DOHH2 (cell line): Measurements from ENCODE around the gene TPH2.

Source experiments
- H3F3A ChIP-seq: fragments of 200-600 bp; sonication (generic), shearing (Covaris generic); 2 replicates; pipeline ENCODE4 v1.6.0; 2016; ENCODE audit warnings: antibody characterized with exemption, mild to moderate bottlenecking; ENCODE audit not compliant: control insufficient read depth, insufficient read depth
- H3K27ac ChIP-seq: fragments of 200-600 bp; sonication (generic); 2 replicates; pipeline ENCODE4 v1.5.1; 2014; ENCODE audit warnings: low read depth, mild to moderate bottlenecking, low read length, moderate library complexity
- H3K27me3 ChIP-seq: fragments of 200-600 bp; sonication (generic); 2 replicates; pipeline ENCODE4 v1.6.1; 2014; ENCODE audit warnings: mild to moderate bottlenecking, low read length, mixed read lengths; ENCODE audit not compliant: control insufficient read depth
- H3K36me3 ChIP-seq: fragments of 200-600 bp; sonication (generic); 2 replicates; pipeline ENCODE4 v1.6.1; 2014; ENCODE audit warnings: mild to moderate bottlenecking, low read length, moderate library complexity, mixed read lengths; ENCODE audit not compliant: control insufficient read depth
- H3K4me1 ChIP-seq: fragments of 200-600 bp; sonication (generic); 2 replicates; pipeline ENCODE4 v1.6.1; 2014; ENCODE audit warnings: mild to moderate bottlenecking, low read length, mixed read lengths; ENCODE audit not compliant: control insufficient read depth
- H3K4me2 ChIP-seq: fragments of 200-600 bp; sonication (generic); 2 replicates; pipeline ENCODE4 v1.6.0; 2014; ENCODE audit warnings: mild to moderate bottlenecking, low read length, moderate library complexity
- H3K4me3 ChIP-seq: fragments of 200-600 bp; sonication (generic); 2 replicates; pipeline ENCODE4 v1.5.1; 2014; ENCODE audit warnings: mild to moderate bottlenecking, low read length, mixed read lengths
- H3K79me2 ChIP-seq: fragments of 200-600 bp; sonication (generic); 2 replicates; pipeline ENCODE4 v1.6.1; 2014; ENCODE audit warnings: mild to moderate bottlenecking, low read length, mixed read lengths; ENCODE audit not compliant: control insufficient read depth
- H3K9me2 ChIP-seq: fragments of 200-600 bp; sonication (generic); replicated peaks from 2 replicates; pipeline ENCODE4 v1.6.1; 2014; ENCODE audit warnings: mild to moderate bottlenecking, low read length, mixed read lengths; ENCODE audit not compliant: control insufficient read depth
- H3K9me3 ChIP-seq: fragments of 200-600 bp; sonication (generic); 2 replicates; pipeline ENCODE4 v1.6.1; 2014; ENCODE audit warnings: antibody characterized with exemption, low read length, mixed read lengths; ENCODE audit not compliant: control insufficient read depth, insufficient read depth
- H4K20me1 ChIP-seq: fragments of 200-600 bp; sonication (generic); 2 replicates; pipeline ENCODE4 v1.6.0; 2014; ENCODE audit warnings: low read depth, mild to moderate bottlenecking, antibody characterized with exemption, low read length, moderate library complexity; ENCODE audit not compliant: control insufficient read depth, insufficient read depth
- CTCF ChIP-seq: fragments of 200-600 bp; sonication (generic); IDR thresholded peaks from one replicate; pipeline ENCODE4 v1.5.1; 2014; ENCODE audit warnings: antibody characterized with exemption, mild to moderate bottlenecking, low read depth, low read length; ENCODE audit not compliant: poor library complexity, severe bottlenecking
- EZH2phosphoT487 ChIP-seq: fragments of 200-600 bp; sonication (generic); IDR thresholded peaks from 2 replicates; pipeline ENCODE4 v1.6.1; 2017; ENCODE audit warnings: borderline replicate concordance, mild to moderate bottlenecking, antibody characterized with exemption, low read length, moderate library complexity, mixed read lengths

Gene TPH2

GRCh38 chr12:71981149-71981548 is 42.5 kb downstream of the TPH2 start:
- Histone ChIP-seq H3K4me3 (no peak overlapping the region), H3K27me3 (no peaks in the 10 kb centered on the region; the same call in 1 of the 2 replicates), H3K27ac (no peak overlapping the region), H3K4me2 (no peak overlapping the region), H3K79me2 (no peaks in the 10 kb centered on the region), H3K9me3 (no peaks in the 10 kb centered on the region), H4K20me1 (no peaks in the 10 kb centered on the region), H3K36me3 (no peaks in the 10 kb centered on the region), H3K4me1 (no peaks in the 10 kb centered on the region), H3K9me2 (no peaks in the 10 kb centered on the region), H3F3A (no peaks in the 10 kb centered on the region)
- TF ChIP-seq CTCF (no peak), EZH2phosphoT487 (no peak)

- Histone ChIP-seq H3F3A (no peaks in the 10 kb centered on the region), H3K4me2 (no peak overlapping the region), H3K9me2 (no peaks in the 10 kb centered on the region), H3K4me3 (no peak overlapping the region), H3K4me1 (no peaks in the 10 kb centered on the region), H3K27me3 (0 out of 2 replicates have a peak, but pooled peaks cover 2% of the 10 kb centered on the region), H4K20me1 (no peaks in the 10 kb centered on the region), H3K27ac (no peak overlapping the region), H3K9me3 (no peaks in the 10 kb centered on the region), H3K79me2 (no peaks in the 10 kb centered on the region), H3K36me3 (no peaks in the 10 kb centered on the region)
- no peak for TF ChIP-seq EZH2phosphoT487
- no peak for TF ChIP-seq CTCF
These were observed 56.1 kb downstream of the TPH2 start for GRCh38 chr12:71994715-71995114.

GRCh38 chr12:71999795-72000194 is 61.1 kb downstream of the TPH2 start:
- Histone ChIP-seq H3K4me2 (no peak overlapping the region), H3K27ac (no peak overlapping the region), H3K9me3 (no peaks in the 10 kb centered on the region), H3K79me2 (no peaks in the 10 kb centered on the region), H4K20me1 (no peaks in the 10 kb centered on the region), H3K4me1 (no peaks in the 10 kb centered on the region), H3K9me2 (no peaks in the 10 kb centered on the region), H3F3A (no peaks in the 10 kb centered on the region), H3K4me3 (no peak overlapping the region), H3K36me3 (no peaks in the 10 kb centered on the region), H3K27me3 (peaks cover 4% of the 10 kb centered on the region; the same call in 1 of the 2 replicates)
- TF ChIP-seq EZH2phosphoT487 (no peak), CTCF (no peak)

GRCh38 chr12:72000969-72001648 is 62.5 kb downstream of the TPH2 start:
- Histone ChIP-seq H3K36me3 (no peaks in the 10 kb centered on the region), H3F3A (no peaks in the 10 kb centered on the region), H3K27me3 (peaks cover 10% of the 10 kb centered on the region), H3K4me2 (no peak overlapping the region), H3K27ac (no peak overlapping the region), H4K20me1 (no peaks in the 10 kb centered on the region), H3K4me3 (no peak overlapping the region), H3K9me2 (no peaks in the 10 kb centered on the region), H3K79me2 (no peaks in the 10 kb centered on the region), H3K9me3 (no peaks in the 10 kb centered on the region), H3K4me1 (no peaks in the 10 kb centered on the region)
- TF ChIP-seq EZH2phosphoT487 (no peak), CTCF (no peak)
